Pancreas (tissue), 10 donors: Measurements from ENCODE around the gene GCLC. TPM values are rescaled to one million over a fixed set of nuclear protein-coding genes. Genes with fewer than 3 reads are reported as not detected.

Experiments used
- ATAC-seq, 4 donors: fragments of 200-7000 bp; cut with Tn5 transposase; one replicate each; pipeline versions ENCODE4 v1.8.0 to v1.9.1; 2020; ENCODE audit warnings: mild to moderate bottlenecking in 4 of 4, moderate library complexity in 4 of 4
- DNase-seq, 6 donors: peaks; one replicate each; pipeline ENCODE4 v3.0.0-alpha.2; 2020
- FAIRE-seq: peaks from 2 replicates; lab custom pipeline; 2012; peaks lifted over from hg19 to GRCh38; lab: Jason Lieb, UNC
- H3K27ac ChIP-seq, 4 donors: fragments of 200-600 bp; sonication (generic); 1 replicate in 3 of 4; 2 replicates in 1 of 4; pipeline versions ENCODE4 v1.5.0 to v1.8.0; 2020
- H3K27me3 ChIP-seq, 4 donors: fragments of 200-600 bp; one replicate each; pipeline ENCODE4 v1.8.0; 2021
- H3K36me3 ChIP-seq, 3 donors: fragments of 200-600 bp; sonication (generic) in 1 of 3; one replicate each; pipeline versions ENCODE4 v1.5.0 to v1.8.0; 2020 to 2021
- H3K4me1 ChIP-seq, 3 donors: fragments of 200-600 bp; one replicate each; pipeline ENCODE4 v1.8.0; 2021
- H3K4me3 ChIP-seq, 4 donors: fragments of 200-600 bp; sonication (generic) in 2 of 4; one replicate each; pipeline versions ENCODE4 v1.5.0 to v1.8.0; 2020 to 2021
- H3K9me3 ChIP-seq, 4 donors: fragments of 200-600 bp; one replicate each; pipeline ENCODE4 v1.8.0; 2021
- WGBS, 2 donors: extraction: QIAGEN DNeasy Blood & Tissue Kit; methylation state at CpG; one replicate each; pipeline ENCODE4 v1.1.7; 2013; 5-methylcytosine and 5-hydroxymethylcytosine counted together
- intact Hi-C, 3 donors: fragments of 100-400 bp; cut with DNase I; formaldehyde crosslinking; loops; one replicate each; pipeline versions ENCODE4 v1.11.1 to v1.14.2; 2022
- polyA plus RNA-seq, 2 donors: library from polyadenylated mRNA; stranded (reverse); fragments of 200-250 nt; gene quantifications; one replicate each; pipeline ENCODE4 v1.2.3, GENCODE V29; 2013
- total RNA-seq, 6 donors: library from RNA; stranded (reverse); fragmentation: NEBNext Ultra II Directional in 4 of 6; extraction: Animal tissue kit (Norgen Biotek cat#: 25700) in 4 of 6; gene quantifications; one replicate each; pipeline versions ENCODE4 v1.2.1 to v1.2.4, GENCODE V29; 2021 to 2023
- TF ChIP-seq, protein P1 (sequence below), 4 donors: fragments of 200-600 bp; sonication (generic) in 3 of 4; IDR thresholded peaks; one replicate each; pipeline versions ENCODE4 v1.5.0 to v1.8.0; 2021; ENCODE audit warnings: antibody characterized with exemption in 4 of 4
- donor health status: healthy with polysubstance abuse.
- donor health status: DM: no; HTN: no; CAD: no; lungs with moderate emphysema.
- donor health status: DM: no; HTN: no; CAD: no.
- donor health status: control.
- donor health status: control.
- donor health status: Bipolar disorder and iron deficiency.
- donor health status: DM: yes; HTN: yes; CAD: no.
- donor health status: DM: no; HTN: no; CAD: no.
- donor health status: DM: no; HTN: no; CAD: no.
- donor health status: DM: yes; HTN: yes; CAD: no.

The GCLC gene
- total and polyA plus RNA-seq, 8 donors, result 5.9 to 29.5 (median 16.8) TPM

DNA sequence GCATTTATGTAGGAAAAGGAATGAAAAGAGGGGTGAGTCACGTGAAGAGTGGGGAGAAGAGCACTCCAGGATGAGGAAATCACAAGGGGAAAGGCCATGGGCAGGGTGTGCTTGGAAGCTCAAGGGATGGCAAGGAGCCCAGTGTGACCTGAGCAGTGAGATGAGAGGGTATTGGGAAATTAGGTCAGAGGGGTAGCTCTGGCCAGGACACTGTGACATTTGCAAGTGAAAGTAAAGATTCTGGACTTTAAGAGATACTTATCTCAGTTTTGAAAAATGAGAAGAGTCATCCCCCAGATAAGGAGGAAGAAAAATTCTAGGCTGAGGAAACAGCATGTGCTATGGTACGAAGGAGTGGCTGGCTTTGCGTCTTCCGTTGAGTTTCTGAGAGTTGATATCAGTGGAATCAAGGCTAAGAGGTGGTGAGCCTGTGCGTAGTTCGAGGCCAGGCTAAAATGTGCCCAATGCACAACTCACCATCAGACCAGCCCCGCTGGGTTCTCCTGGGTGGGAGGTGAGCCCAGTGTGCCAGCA lies 79.9 kb downstream of the GCLC start:
- 81 to 91% methylated on average over 7 of the region's 7 CpGs for WGBS, 2 donors
- Histone ChIP-seq H3K4me1 (no peaks in the 10 kb centered on the region), H3K27ac (no peak overlapping the region), H3K36me3 (no peaks in the 10 kb centered on the region), H3K9me3 (no peaks in the 10 kb centered on the region), H3K27me3 (no peaks in the 10 kb centered on the region), H3K4me3 (no peak overlapping the region)
- intact Hi-C loops, result no loop called here
- FAIRE-seq (no peak), ATAC-seq (peak in 3 of 4 donors; percentile 18 to 68 (median 46)), DNase-seq (peak in 1 of 6 donors; percentile 8)
- TF ChIP-seq, protein P1, sequence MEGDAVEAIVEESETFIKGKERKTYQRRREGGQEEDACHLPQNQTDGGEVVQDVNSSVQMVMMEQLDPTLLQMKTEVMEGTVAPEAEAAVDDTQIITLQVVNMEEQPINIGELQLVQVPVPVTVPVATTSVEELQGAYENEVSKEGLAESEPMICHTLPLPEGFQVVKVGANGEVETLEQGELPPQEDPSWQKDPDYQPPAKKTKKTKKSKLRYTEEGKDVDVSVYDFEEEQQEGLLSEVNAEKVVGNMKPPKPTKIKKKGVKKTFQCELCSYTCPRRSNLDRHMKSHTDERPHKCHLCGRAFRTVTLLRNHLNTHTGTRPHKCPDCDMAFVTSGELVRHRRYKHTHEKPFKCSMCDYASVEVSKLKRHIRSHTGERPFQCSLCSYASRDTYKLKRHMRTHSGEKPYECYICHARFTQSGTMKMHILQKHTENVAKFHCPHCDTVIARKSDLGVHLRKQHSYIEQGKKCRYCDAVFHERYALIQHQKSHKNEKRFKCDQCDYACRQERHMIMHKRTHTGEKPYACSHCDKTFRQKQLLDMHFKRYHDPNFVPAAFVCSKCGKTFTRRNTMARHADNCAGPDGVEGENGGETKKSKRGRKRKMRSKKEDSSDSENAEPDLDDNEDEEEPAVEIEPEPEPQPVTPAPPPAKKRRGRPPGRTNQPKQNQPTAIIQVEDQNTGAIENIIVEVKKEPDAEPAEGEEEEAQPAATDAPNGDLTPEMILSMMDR (IDR thresholded peaks at IDR 0.05), result no peak

GRCh38 chr6:53464483-53464882 lies 80.4 kb downstream of the GCLC start:
- H3K27ac ChIP-seq, result no peak overlapping the region
- DNase-seq, result no peak
- H3K9me3 ChIP-seq, result no peaks in the 10 kb centered on the region
- TF ChIP-seq, protein P1 (IDR thresholded peaks at IDR 0.05), result no peak
- no peak for FAIRE-seq
- no peak for ATAC-seq
- H3K27me3 ChIP-seq, result no peaks in the 10 kb centered on the region
- no peaks in the 10 kb centered on the region for H3K36me3 ChIP-seq
- intact Hi-C loops, result no loop called here
- H3K4me3 ChIP-seq, result no peak overlapping the region
- 91 to 95% methylated on average over 5 of the region's 5 CpGs for WGBS, 2 donors
- H3K4me1 ChIP-seq, result no peaks in the 10 kb centered on the region

GRCh38 chr6:53461696-53462095 lies 83.2 kb downstream of the GCLC start:
- WGBS, 2 donors, result 74 to 79% methylated on average over 5 of the region's 5 CpGs
- TF ChIP-seq, protein P1 (IDR thresholded peaks at IDR 0.05), result no peak
- H3K27me3 ChIP-seq, result no peaks in the 10 kb centered on the region
- intact Hi-C loops, result no loop called here
- H3K4me1 ChIP-seq, result no peaks in the 10 kb centered on the region
- H3K27ac ChIP-seq, result no peak overlapping the region
- FAIRE-seq, result no peak
- H3K36me3 ChIP-seq, result no peaks in the 10 kb centered on the region
- no peak for ATAC-seq
- no peaks in the 10 kb centered on the region for H3K9me3 ChIP-seq
- no peak overlapping the region for H3K4me3 ChIP-seq
- no peak for DNase-seq

GRCh38 chr6:53461041-53461656 lies 83.8 kb downstream of the GCLC start:
- DNase-seq (no peak), FAIRE-seq (no peak), ATAC-seq (peak in 1 of 4 donors; percentile 25)
- TF ChIP-seq, protein P1 (IDR thresholded peaks at IDR 0.05), result no peak
- Histone ChIP-seq H3K4me3 (no peak overlapping the region), H3K27ac (no peak overlapping the region), H3K9me3 (no peaks in the 10 kb centered on the region), H3K36me3 (no peaks in the 10 kb centered on the region), H3K4me1 (no peaks in the 10 kb centered on the region), H3K27me3 (no peaks in the 10 kb centered on the region)
- 56 to 63% methylated on average over 1 of the region's 1 CpG for WGBS, 2 donors
- intact Hi-C loops, result no loop called here
